B cell (primary cell): ENCODE measurements around the gene NPHP4. TPM values are rescaled to one million over a fixed set of nuclear protein-coding genes. Genes with fewer than 3 reads are reported as not detected.

ENCODE experiments used
- ATAC-seq: fragments of 200-7000 bp; cut with Tn5 transposase; one replicate; pipeline ENCODE4 v1.10.0; 2021; ENCODE audit warnings: low read depth, mild to moderate bottlenecking, moderate number of reproducible peaks, moderate library complexity
- CTCF ChIA-PET: fragments of 350-600 bp; sonication (Branson Sonifier 250); formaldehyde crosslinking; loops from one replicate; lab custom pipeline; 2021; ENCODE audit warnings: antibody characterized with exemption, inconsistent platforms; lab: Charles Lee
- POLR2A ChIA-PET: fragments of 350-600 bp; sonication (Branson Sonifier 250); formaldehyde crosslinking; loops from one replicate; lab custom pipeline; 2021; ENCODE audit warnings: antibody characterized with exemption; lab: Charles Lee
- DNase-seq: peaks from one replicate; pipeline ENCODE4 v3.0.0; 2013
- H2AFZ ChIP-seq: 2 replicates; pipeline ENCODE4 v1.6.1; 2012; ENCODE audit warnings: mild to moderate bottlenecking, low read depth, low read length; ENCODE audit not compliant: insufficient read depth, poor library complexity, severe bottlenecking
- H3K27ac ChIP-seq, 2 donors: 1 replicate in 1 of 2; 2 replicates in 1 of 2; pipeline ENCODE4 v1.5.1; 2012 to 2013; ENCODE audit warnings: low read length in 2 of 2, mild to moderate bottlenecking in 2 of 2, moderate library complexity in 1 of 2
- H3K27me3 ChIP-seq, 4 experiments: fragments of 200-600 bp in 1 of 4; sonication (generic) in 1 of 4; replicated peaks in 1 of 4; 1 replicate in 2 of 4; 2 replicates in 2 of 4; pipeline versions ENCODE4 v1.6.1 to v1.7.0; 2013 to 2016; ENCODE audit warnings: low read length in 3 of 4, mild to moderate bottlenecking in 2 of 4, mixed read lengths in 1 of 4, moderate library complexity in 1 of 4; ENCODE audit not compliant: insufficient read depth in 4 of 4, control insufficient read depth in 3 of 4; ENCODE audit errors: control extremely low read depth in 1 of 4
- H3K36me3 ChIP-seq, 2 experiments: replicated peaks in 1 of 2; 1 replicate in 1 of 2; 2 replicates in 1 of 2; pipeline versions ENCODE4 v1.6.1 to v1.7.1; 2013; ENCODE audit warnings: low read length in 1 of 2; ENCODE audit not compliant: insufficient read depth in 2 of 2, control insufficient read depth in 1 of 2; ENCODE audit errors: control extremely low read depth in 1 of 2, extremely low read depth in 1 of 2
- H3K4me1 ChIP-seq, 2 donors: fragments of 200-600 bp in 1 of 2; sonication (generic) in 1 of 2; 1 replicate in 1 of 2; 2 replicates in 1 of 2; pipeline versions ENCODE4 v1.5.1 to v1.6.1; 2013 to 2017; ENCODE audit warnings: low read length in 2 of 2; ENCODE audit not compliant: control insufficient read depth in 2 of 2, insufficient read depth in 2 of 2
- H3K4me2 ChIP-seq: replicated peaks from 2 replicates; pipeline ENCODE3; 2012; ENCODE audit warnings: mild to moderate bottlenecking, low read depth, low read length; ENCODE audit not compliant: poor library complexity, severe bottlenecking
- H3K4me3 ChIP-seq, 5 experiments: fragments of 200-600 bp in 1 of 5; sonication (generic) in 1 of 5; 1 replicate in 3 of 5; 2 replicates in 2 of 5; pipeline versions ENCODE4 v1.5.1 to v1.7.0; 2011 to 2016; ENCODE audit warnings: low read length in 4 of 5, mild to moderate bottlenecking in 4 of 5, low read depth in 2 of 5, control low read depth in 1 of 5, moderate library complexity in 1 of 5; ENCODE audit not compliant: insufficient read depth in 1 of 5; ENCODE audit errors: control extremely low read depth in 1 of 5, extremely low read depth in 1 of 5
- H3K79me2 ChIP-seq: fragments of 200-600 bp; sonication (generic); one replicate; pipeline ENCODE4 v1.6.0; 2016; ENCODE audit warnings: low read length; ENCODE audit not compliant: control insufficient read depth, insufficient read depth
- H3K9ac ChIP-seq: fragments of 200-600 bp; sonication (generic); 2 replicates; pipeline ENCODE4 v1.6.1; 2017; ENCODE audit warnings: mild to moderate bottlenecking, low read length, moderate library complexity
- H3K9me3 ChIP-seq, 3 donors: one replicate each; pipeline versions ENCODE4 v1.6.1 to v1.7.1; 2013; ENCODE audit warnings: low read length in 2 of 3; ENCODE audit not compliant: control insufficient read depth in 2 of 3, insufficient read depth in 1 of 3; ENCODE audit errors: control extremely low read depth in 1 of 3
- H4K20me1 ChIP-seq: 2 replicates; pipeline ENCODE4 v1.6.0; 2012; ENCODE audit warnings: mild to moderate bottlenecking, low read length; ENCODE audit not compliant: insufficient read depth, control insufficient read depth, poor library complexity, severe bottlenecking
- H3K27ac Mint-ChIP-seq: one replicate; pipeline ENCODE4 v1.8.0; 2021; ENCODE audit warnings: mixed read lengths
- H3K27me3 Mint-ChIP-seq: one replicate; pipeline ENCODE4 v1.8.0; 2021; ENCODE audit warnings: mixed read lengths
- H3K4me1 Mint-ChIP-seq: one replicate; pipeline ENCODE4 v1.8.0; 2021; ENCODE audit warnings: mixed read lengths
- H3K4me3 Mint-ChIP-seq: one replicate; pipeline ENCODE4 v1.8.0; 2021; ENCODE audit warnings: mixed read lengths
- H3K9me3 Mint-ChIP-seq: one replicate; pipeline ENCODE4 v1.8.0; 2022; ENCODE audit warnings: mixed read lengths; ENCODE audit not compliant: insufficient read depth
- EZH2 ChIP-seq: IDR thresholded peaks from 2 replicates; pipeline ENCODE4 v1.6.1; 2012; ENCODE audit warnings: borderline replicate concordance, low read depth, mild to moderate bottlenecking, moderate library complexity, low read length; ENCODE audit not compliant: insufficient read depth, poor library complexity, severe bottlenecking
- WGBS: methylation state at CpG from one replicate; pipeline ENCODE4 v1.1.5; 2013; ENCODE audit warnings: missing lambda C conversion rate; ENCODE audit not compliant: insufficient coverage; 5-methylcytosine and 5-hydroxymethylcytosine counted together
- intact Hi-C: fragments of 100-400 bp; cut with micrococcal nuclease; formaldehyde crosslinking; loops from one replicate; pipeline ENCODE4 v1.10.0; 2022
- polyA plus RNA-seq: library from polyadenylated mRNA; depleted of rRNA; stranded (reverse); fragments of >200 nt; gene quantifications from 2 replicates; pipeline ENCODE4 v1.2.3, GENCODE V29; 2012
- total RNA-seq, 2 donors: library from RNA; stranded (reverse); fragments of 120-200 nt in 1 of 2; gene quantifications; 1 replicate in 1 of 2; 2 replicates in 1 of 2; pipeline versions ENCODE4 v1.2.3 to v1.2.4, GENCODE V29; 2013 to 2022
- TF ChIP-seq, protein P1 (sequence below): fragments of 200-600 bp; IDR thresholded peaks from one replicate; pipeline ENCODE4 v1.8.0; 2022; ENCODE audit warnings: antibody characterized with exemption, mild to moderate bottlenecking

Gene NPHP4
- total and polyA plus RNA-seq, 2 donors (not counting 1 experiment from before 2014, with no cell fraction given), result 6.5 to 14.8 TPM

DNA sequence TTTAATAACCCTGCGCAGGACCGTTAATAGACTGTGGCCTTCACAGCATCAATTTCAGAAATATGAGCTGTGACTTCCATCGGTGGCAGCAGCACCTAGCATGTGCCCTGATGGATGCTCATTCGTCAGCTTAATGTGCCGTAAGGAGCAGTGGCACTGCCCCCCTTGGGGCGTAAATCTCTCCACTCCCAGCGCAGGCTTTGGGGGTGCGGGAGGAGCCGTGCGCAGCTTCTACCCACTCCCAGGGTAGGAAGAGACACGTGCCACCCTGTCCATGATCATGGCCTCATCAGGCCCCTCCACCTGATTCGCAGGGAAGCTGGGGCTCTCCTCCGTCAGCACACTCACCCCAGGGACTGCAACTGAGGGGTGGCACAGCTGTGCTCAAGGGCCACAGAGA is 149.5 kb downstream of the NPHP4 start:
- CTCF ChIA-PET, result no interaction called here
- no peaks in the 10 kb centered on the region for H3K9me3 Mint-ChIP-seq
- no peak overlapping the region for H3K4me3 ChIP-seq
- H3K4me1 Mint-ChIP-seq, result no peaks in the 10 kb centered on the region
- H3K79me2 ChIP-seq, result no peaks in the 10 kb centered on the region
- no peak overlapping the region for H3K4me2 ChIP-seq
- H4K20me1 ChIP-seq, result no peaks in the 10 kb centered on the region
- no peak for TF ChIP-seq EZH2
- TF ChIP-seq, protein P1, sequence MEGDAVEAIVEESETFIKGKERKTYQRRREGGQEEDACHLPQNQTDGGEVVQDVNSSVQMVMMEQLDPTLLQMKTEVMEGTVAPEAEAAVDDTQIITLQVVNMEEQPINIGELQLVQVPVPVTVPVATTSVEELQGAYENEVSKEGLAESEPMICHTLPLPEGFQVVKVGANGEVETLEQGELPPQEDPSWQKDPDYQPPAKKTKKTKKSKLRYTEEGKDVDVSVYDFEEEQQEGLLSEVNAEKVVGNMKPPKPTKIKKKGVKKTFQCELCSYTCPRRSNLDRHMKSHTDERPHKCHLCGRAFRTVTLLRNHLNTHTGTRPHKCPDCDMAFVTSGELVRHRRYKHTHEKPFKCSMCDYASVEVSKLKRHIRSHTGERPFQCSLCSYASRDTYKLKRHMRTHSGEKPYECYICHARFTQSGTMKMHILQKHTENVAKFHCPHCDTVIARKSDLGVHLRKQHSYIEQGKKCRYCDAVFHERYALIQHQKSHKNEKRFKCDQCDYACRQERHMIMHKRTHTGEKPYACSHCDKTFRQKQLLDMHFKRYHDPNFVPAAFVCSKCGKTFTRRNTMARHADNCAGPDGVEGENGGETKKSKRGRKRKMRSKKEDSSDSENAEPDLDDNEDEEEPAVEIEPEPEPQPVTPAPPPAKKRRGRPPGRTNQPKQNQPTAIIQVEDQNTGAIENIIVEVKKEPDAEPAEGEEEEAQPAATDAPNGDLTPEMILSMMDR, result no peak
- 87% methylated on average over 12 of the region's 13 CpGs for WGBS
- H3K9me3 ChIP-seq, result no peaks in the 10 kb centered on the region
- H3K4me3 Mint-ChIP-seq, result no peak overlapping the region
- H3K9ac ChIP-seq, result no peak overlapping the region
- no peak overlapping the region for H3K27ac Mint-ChIP-seq
- H3K36me3 ChIP-seq, result no peaks in the 10 kb centered on the region
- no peak overlapping the region for H2AFZ ChIP-seq
- H3K27me3 ChIP-seq, result no peaks in the 10 kb centered on the region
- no peaks in the 10 kb centered on the region for H3K27me3 Mint-ChIP-seq
- intact Hi-C loops, result no loop called here
- POLR2A ChIA-PET, result no interaction called here
- no peak overlapping the region for H3K27ac ChIP-seq
- DNase-seq (no peak), ATAC-seq (no peak)
- H3K4me1 ChIP-seq, result no peaks in the 10 kb centered on the region

- WGBS, result 87% methylated on average over 12 of the region's 16 CpGs
- TF ChIP-seq, protein P1, result no peak
- TF ChIP-seq EZH2, result no peak
- H3K36me3 ChIP-seq, result no peaks in the 10 kb centered on the region
- no peak overlapping the region for H3K4me3 ChIP-seq
- H2AFZ ChIP-seq, result no peak overlapping the region
- ChIA-PET CTCF (no interaction called here), POLR2A (no interaction called here)
- H3K4me2 ChIP-seq, result no peak overlapping the region
- no peak overlapping the region for H3K27ac ChIP-seq
- ATAC-seq (no peak), DNase-seq (no peak)
- no peak overlapping the region for H3K27ac Mint-ChIP-seq
- H3K27me3 ChIP-seq, result no peaks in the 10 kb centered on the region
- H3K9me3 Mint-ChIP-seq, result no peaks in the 10 kb centered on the region
- no peak overlapping the region for H3K4me3 Mint-ChIP-seq
- no peak overlapping the region for H3K9ac ChIP-seq
- H3K4me1 Mint-ChIP-seq, result no peaks in the 10 kb centered on the region
- peaks cover 4% of the 10 kb centered on the region for H3K27me3 Mint-ChIP-seq
- intact Hi-C loops, result no loop called here
- H4K20me1 ChIP-seq, result no peaks in the 10 kb centered on the region
- H3K9me3 ChIP-seq, result no peaks in the 10 kb centered on the region
- H3K79me2 ChIP-seq, result no peaks in the 10 kb centered on the region
- no peaks in the 10 kb centered on the region for H3K4me1 ChIP-seq
Observed at GRCh38 chr1:5840551-5841001, 151.6 kb downstream of the NPHP4 start.
